Body of pancreas (tissue), 4 donors: Measurements from ENCODE around the gene NQO2.
"Not testable (repeated sequence)": the region's sequence is repeated elsewhere in the genome, so short reads cannot be mapped to it uniquely, and the experiment has no call there.

Experiments used
- POLR2A ChIP-seq, 3 donors: fragments of 450-650 bp; IDR thresholded peaks; one replicate each; pipeline ENCODE4 v1.6.1; 2016; ENCODE audit warnings: antibody characterized with exemption in 3 of 3, mild to moderate bottlenecking in 2 of 3
- TF ChIP-seq, protein P1 (sequence below), 7 experiments: fragments of 450-650 bp in 4 of 7; fragments of 200-600 bp in 3 of 7; sonication (generic) in 3 of 7; IDR thresholded peaks; one replicate each; pipeline ENCODE4 v1.5.1; 2016 to 2019; ENCODE audit warnings: antibody characterized with exemption in 7 of 7

DNA sequence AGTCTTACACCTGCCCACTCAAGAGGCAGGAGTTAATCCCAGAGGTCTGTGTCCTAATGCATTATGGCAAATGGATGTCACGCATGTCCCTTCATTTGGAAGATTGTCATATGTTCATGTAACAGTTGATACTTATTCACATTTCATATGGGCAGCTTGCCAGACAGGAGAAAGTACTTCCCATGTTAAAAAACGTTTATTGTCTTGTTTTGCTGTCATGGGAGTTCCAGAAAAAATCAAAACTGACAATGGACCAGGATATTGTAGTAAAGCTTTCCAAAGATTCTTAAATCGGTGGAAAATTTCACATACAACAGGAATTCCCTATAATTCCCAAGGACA, 55.4 kb downstream of the NQO2 start:
- TF ChIP-seq POLR2A (IDR thresholded peaks at IDR 0.05), result not testable (repeated sequence)
- TF ChIP-seq, protein P1, sequence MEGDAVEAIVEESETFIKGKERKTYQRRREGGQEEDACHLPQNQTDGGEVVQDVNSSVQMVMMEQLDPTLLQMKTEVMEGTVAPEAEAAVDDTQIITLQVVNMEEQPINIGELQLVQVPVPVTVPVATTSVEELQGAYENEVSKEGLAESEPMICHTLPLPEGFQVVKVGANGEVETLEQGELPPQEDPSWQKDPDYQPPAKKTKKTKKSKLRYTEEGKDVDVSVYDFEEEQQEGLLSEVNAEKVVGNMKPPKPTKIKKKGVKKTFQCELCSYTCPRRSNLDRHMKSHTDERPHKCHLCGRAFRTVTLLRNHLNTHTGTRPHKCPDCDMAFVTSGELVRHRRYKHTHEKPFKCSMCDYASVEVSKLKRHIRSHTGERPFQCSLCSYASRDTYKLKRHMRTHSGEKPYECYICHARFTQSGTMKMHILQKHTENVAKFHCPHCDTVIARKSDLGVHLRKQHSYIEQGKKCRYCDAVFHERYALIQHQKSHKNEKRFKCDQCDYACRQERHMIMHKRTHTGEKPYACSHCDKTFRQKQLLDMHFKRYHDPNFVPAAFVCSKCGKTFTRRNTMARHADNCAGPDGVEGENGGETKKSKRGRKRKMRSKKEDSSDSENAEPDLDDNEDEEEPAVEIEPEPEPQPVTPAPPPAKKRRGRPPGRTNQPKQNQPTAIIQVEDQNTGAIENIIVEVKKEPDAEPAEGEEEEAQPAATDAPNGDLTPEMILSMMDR (IDR thresholded peaks at IDR 0.05), result not testable (repeated sequence)
